GM19328 (cell line): ENCODE data around the gene TXNDC11.
A peak's percentile ranks its signal among the peaks of the same experiment; 100 is the strongest.

Experiments used
- ATAC-seq: cut with Tn5 transposase; IDR thresholded peaks from one replicate; pipeline ENCODE4 v1.9.1; 2021; ENCODE audit warnings: mild to moderate bottlenecking, moderate library complexity; ENCODE audit not compliant: unreplicated experiment

Gene TXNDC11

GRCh38 chr16:11755022-11755760, 12.5 kb upstream of the TXNDC11 start:
- ATAC-seq: no peak

- no peak for ATAC-seq
Measured at GRCh38 chr16:11752856-11753255, 10.2 kb upstream of the TXNDC11 start.

- no peak for ATAC-seq
Measured at GRCh38 chr16:11750056-11750455, 7.4 kb upstream of the TXNDC11 start.

- no peak for ATAC-seq
Measured at GRCh38 chr16:11748404-11749254, 6.0 kb upstream of the TXNDC11 start.

- ATAC-seq: no peak
Measured at GRCh38 chr16:11747949-11748403, 5.3 kb upstream of the TXNDC11 start.

- no peak for ATAC-seq
Measured at GRCh38 chr16:11744075-11744470, 1.4 kb upstream of the TXNDC11 start.

GRCh38 chr16:11743308-11744074, 834 bp upstream of the TXNDC11 start:
- ATAC-seq: peak; percentile 0

GRCh38 chr16:11742093-11742535, 543 bp downstream of the TXNDC11 start:
- ATAC-seq: peak; percentile 10

GRCh38 chr16:11740567-11740966, 2.1 kb downstream of the TXNDC11 start:
- no peak for ATAC-seq

- ATAC-seq: no peak
Measured at GRCh38 chr16:11738742-11739544, 3.7 kb downstream of the TXNDC11 start.

- ATAC-seq: no peak
Measured at GRCh38 chr16:11737713-11738112, 4.9 kb downstream of the TXNDC11 start.

GRCh38 chr16:11736903-11737302, 5.8 kb downstream of the TXNDC11 start:
- ATAC-seq: no peak

- ATAC-seq: no peak
Measured at GRCh38 chr16:11735787-11736186, 6.9 kb downstream of the TXNDC11 start.

- no peak for ATAC-seq
Measured at GRCh38 chr16:11734653-11735043, 8.0 kb downstream of the TXNDC11 start.

- no peak for ATAC-seq
Measured at GRCh38 chr16:11734025-11734652, 8.5 kb downstream of the TXNDC11 start.

- no peak for ATAC-seq
Measured at GRCh38 chr16:11731222-11731621, 11.4 kb downstream of the TXNDC11 start.

- ATAC-seq: no peak
Measured at GRCh38 chr16:11729787-11730186, 12.9 kb downstream of the TXNDC11 start.

- ATAC-seq: no peak
Measured at GRCh38 chr16:11727796-11728543, 14.7 kb downstream of the TXNDC11 start.

GRCh38 chr16:11726008-11726407, 16.6 kb downstream of the TXNDC11 start:
- no peak for ATAC-seq
